Dermis microvascular lymphatic vessel endothelial cell (primary cell): ENCODE data around the gene BCAN. TPM values are rescaled to one million over a fixed set of nuclear protein-coding genes. Genes with fewer than 3 reads are reported as not detected.

Source experiments
- DNase-seq, 2 donors: peaks; one replicate each; pipeline versions ENCODE4 v3.0.0 to v3.0.0-alpha.2; 2010; ENCODE audit warnings: low read depth in 2 of 2
- total RNA-seq: library from RNA; depleted of rRNA; stranded (reverse); fragments of >200 nt; gene quantifications from 2 replicates; pipeline ENCODE4 v1.2.1, GENCODE V29; 2014

BCAN gene
- total RNA-seq, 1 donor from 2014 or later: not detected

- DNase-seq: peak in 1 of 2 donors; percentile 68
Measured at GRCh38 chr1:156676820-156677615, 35.1 kb downstream of the BCAN start, which contains the start of gene NES. Gene NES, minus strand, starts transcription at chr1:156677407. Its CDS starts 143 bp downstream, at chr1:156677264.

- DNase-seq: peak; percentile 64 to 87
Measured at GRCh38 chr1:156677616-156678596, 36.0 kb downstream of the BCAN start.

GRCh38 chr1:156680056-156680455, 38.1 kb downstream of the BCAN start:
- no peak for DNase-seq

- DNase-seq: no peak
Measured at GRCh38 chr1:156681196-156681960, 39.5 kb downstream of the BCAN start.

GRCh38 chr1:156682166-156682890, 40.4 kb downstream of the BCAN start:
- no peak for DNase-seq

- no peak for DNase-seq
Measured at GRCh38 chr1:156684227-156684782, 42.4 kb downstream of the BCAN start.

GRCh38 chr1:156689035-156689952, 47.4 kb downstream of the BCAN start:
- peak; percentile 24 to 74 for DNase-seq

GRCh38 chr1:156689953-156690674, 48.2 kb downstream of the BCAN start:
- peak in 1 of 2 donors; percentile 58 for DNase-seq

- no peak for DNase-seq
Measured at GRCh38 chr1:156690675-156691036, 48.7 kb downstream of the BCAN start.

- no peak for DNase-seq
Measured at GRCh38 chr1:156691191-156691590, 49.3 kb downstream of the BCAN start.

- no peak for DNase-seq
Measured at GRCh38 chr1:156691665-156692440, 49.9 kb downstream of the BCAN start.

- DNase-seq: no peak
Measured at GRCh38 chr1:156692441-156692924, 50.6 kb downstream of the BCAN start.

GRCh38 chr1:156692925-156693847, 51.3 kb downstream of the BCAN start:
- DNase-seq: no peak

- DNase-seq: no peak
Measured at GRCh38 chr1:156693848-156694689, 52.2 kb downstream of the BCAN start.

GRCh38 chr1:156694690-156694962, 52.7 kb downstream of the BCAN start:
- no peak for DNase-seq

GRCh38 chr1:156696755-156697154, 54.8 kb downstream of the BCAN start:
- DNase-seq: no peak
